Measurements from ENCODE around the gene WDFY2. TPM values are rescaled to one million over a fixed set of nuclear protein-coding genes. Genes with fewer than 3 reads are reported as not detected.
"Not testable (repeated sequence)": the region's sequence is repeated elsewhere in the genome, so short reads cannot be mapped to it uniquely, and the experiment has no call there.

Gene WDFY2
- total RNA-seq, 1 donor from 2014 or later = 20.8 TPM

DNA sequence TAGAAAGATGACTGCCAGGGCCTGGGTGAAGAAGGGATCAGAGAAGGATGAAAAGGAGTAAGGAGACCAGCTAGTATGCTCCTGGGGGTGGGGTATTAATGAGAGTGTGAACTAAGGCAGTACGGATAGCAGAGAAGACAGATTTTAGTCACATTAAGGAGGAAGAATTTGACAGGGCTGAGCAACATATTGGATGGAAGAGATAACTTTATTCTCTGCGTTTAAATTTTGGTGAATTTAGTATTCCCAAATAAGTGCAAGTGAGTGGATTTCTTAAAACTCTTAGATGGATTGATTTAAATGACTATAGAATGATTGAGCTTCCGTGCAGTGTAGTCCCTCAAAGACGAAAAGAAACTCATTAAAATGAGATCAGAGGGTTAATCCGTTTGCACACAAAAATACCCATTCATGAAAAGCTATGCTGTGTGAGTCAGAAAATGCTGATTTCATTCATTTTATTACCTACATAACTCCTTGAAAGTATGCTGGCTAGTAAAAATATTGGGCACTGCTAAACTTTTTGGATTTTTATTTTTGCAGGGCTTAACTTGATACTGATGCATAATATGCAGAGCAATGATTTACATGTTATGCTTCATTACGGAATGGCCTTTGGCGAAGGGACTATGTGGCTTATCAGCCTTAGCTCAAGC, 54.1 kb downstream of the WDFY2 start:
- ATAC-seq (ENCODE audit: low read depth) (no peak), DNase-seq (no peak)
- TF ChIP-seq CTCF (IDR thresholded peaks at IDR 0.05) = no peak
- no peaks in the 10 kb centered on the region for H3K36me3 Mint-ChIP-seq (ENCODE audit: low read depth)
- intact Hi-C loops (cut with micrococcal nuclease) = no loop called here
- no peaks in the 10 kb centered on the region for H3K9me3 Mint-ChIP-seq
- H3K27ac Mint-ChIP-seq = peak overlapping the region; percentile 1
- H3K4me3 Mint-ChIP-seq = no peak overlapping the region
- POLR2A ChIA-PET = no interaction called here
- peaks cover 36% of the 10 kb centered on the region for H3K4me1 Mint-ChIP-seq
- no peaks in the 10 kb centered on the region for H3K27me3 Mint-ChIP-seq
- CTCF ChIA-PET = interaction anchor here (1.2 kb wide), 1 partner anchor 159 kb away, joined by 3 read pairs; no protein-coding TSS in a partner anchor

DNA sequence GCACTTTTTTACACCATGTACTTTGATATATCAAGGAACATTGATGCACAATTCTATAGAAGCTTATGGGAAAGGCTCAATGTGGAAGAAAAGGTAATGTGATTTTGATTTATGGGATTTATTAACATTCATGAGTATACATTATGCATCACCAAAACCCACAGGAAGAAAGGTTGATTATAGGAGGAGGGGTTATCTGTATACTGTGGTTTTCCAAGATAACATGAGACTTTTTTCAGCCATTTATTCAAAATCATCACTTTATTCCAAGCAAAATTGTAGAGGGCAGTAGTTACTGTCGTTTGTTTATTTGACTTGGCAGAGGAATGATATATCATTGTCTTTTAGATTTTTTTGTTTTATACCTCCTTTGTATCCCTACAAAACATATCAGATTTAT, 54.9 kb downstream of the WDFY2 start:
- Mint-ChIP-seq H3K27me3 (no peaks in the 10 kb centered on the region), H3K4me1 (peaks cover 40% of the 10 kb centered on the region), H3K36me3 (ENCODE audit: low read depth) (no peaks in the 10 kb centered on the region), H3K27ac (no peak overlapping the region), H3K9me3 (no peaks in the 10 kb centered on the region), H3K4me3 (no peak overlapping the region)
- TF ChIP-seq CTCF (IDR thresholded peaks at IDR 0.05) = no peak
- ChIA-PET POLR2A (interaction anchor here (1.6 kb wide), 1 partner anchor 186 kb away, joined by 4 read pairs; the partner anchor contains the start of gene INTS6), CTCF (interaction anchor here (1.2 kb wide), 1 partner anchor 158 kb away, joined by 3 read pairs; no protein-coding TSS in a partner anchor)
- intact Hi-C loops (cut with micrococcal nuclease) = no loop called here
- DNase-seq (no peak), ATAC-seq (ENCODE audit: low read depth) (no peak)

GRCh38 chr13:51640696-51641095, 56.4 kb downstream of the WDFY2 start:
- DNase-seq; H3K4me3 Mint-ChIP-seq; intact Hi-C loops (cut with micrococcal nuclease); CTCF ChIA-PET; ATAC-seq (ENCODE audit: low read depth); H3K27ac Mint-ChIP-seq; H3K36me3 Mint-ChIP-seq (ENCODE audit: low read depth); H3K27me3 Mint-ChIP-seq; H3K9me3 Mint-ChIP-seq: not testable (repeated sequence)
- peaks cover 43% of the 10 kb centered on the region for H3K4me1 Mint-ChIP-seq
- POLR2A ChIA-PET = interaction anchor here (1.6 kb wide), 1 partner anchor 188 kb away, joined by 4 read pairs; the partner anchor contains the start of gene INTS6

- POLR2A ChIA-PET = interaction anchor here (0.7 kb wide), 2 partner anchors 29 to 192 kb away, joined by 3 to 7 read pairs; no protein-coding TSS in a partner anchor
- peak overlapping the region; percentile 29 for H3K4me3 Mint-ChIP-seq
Measured at GRCh38 chr13:51643105-51643881, 59.0 kb downstream of the WDFY2 start.

GRCh38 chr13:51643882-51644281, 59.6 kb downstream of the WDFY2 start:
- Mint-ChIP-seq H3K27me3 (no peaks in the 10 kb centered on the region), H3K27ac (peak overlapping the region; percentile 90), H3K36me3 (ENCODE audit: low read depth) (no peaks in the 10 kb centered on the region), H3K4me3 (peak overlapping the region; percentile 29), H3K4me1 (peaks cover 54% of the 10 kb centered on the region), H3K9me3 (no peaks in the 10 kb centered on the region)
- POLR2A ChIA-PET = interaction anchor here (2.9 kb wide), 1 partner anchor 192 kb away, joined by 23 read pairs; the partner anchor contains the start of gene INTS6
- ATAC-seq (ENCODE audit: low read depth) (no peak), DNase-seq (no peak)
- no peak for TF ChIP-seq CTCF (IDR thresholded peaks at IDR 0.05)
- CTCF ChIA-PET = no interaction called here
- intact Hi-C loops (cut with micrococcal nuclease) = loop anchor here (2.0 kb wide), 1 partner anchor 29 kb away; no protein-coding TSS in a partner anchor

More at GRCh38 chr13:51643105-51643881, 59.0 kb downstream of the WDFY2 start:
- no peak for TF ChIP-seq CTCF (IDR thresholded peaks at IDR 0.05)
- Mint-ChIP-seq H3K27ac (peak overlapping the region; percentile 72), H3K4me1 (peaks cover 53% of the 10 kb centered on the region), H3K9me3 (no peaks in the 10 kb centered on the region), H3K27me3 (no peaks in the 10 kb centered on the region), H3K36me3 (ENCODE audit: low read depth) (no peaks in the 10 kb centered on the region)
- DNase-seq (no peak), ATAC-seq (ENCODE audit: low read depth) (no peak)
- CTCF ChIA-PET = no interaction called here
- intact Hi-C loops (cut with micrococcal nuclease) = no loop called here

All from activated B cell treated with CpG ODN at 0.5 μM for 24 hours (primary cell).